Measurements from ENCODE around the gene PLEKHJ1. TPM values are rescaled to one million over a fixed set of nuclear protein-coding genes. Genes with fewer than 3 reads are reported as not detected.
A peak's percentile ranks its signal among the peaks of the same experiment; 100 is the strongest.

Gene PLEKHJ1
- total and polyA plus RNA-seq, 3 donors from 2014 or later, result 111 to 153 (median 126) TPM

DNA sequence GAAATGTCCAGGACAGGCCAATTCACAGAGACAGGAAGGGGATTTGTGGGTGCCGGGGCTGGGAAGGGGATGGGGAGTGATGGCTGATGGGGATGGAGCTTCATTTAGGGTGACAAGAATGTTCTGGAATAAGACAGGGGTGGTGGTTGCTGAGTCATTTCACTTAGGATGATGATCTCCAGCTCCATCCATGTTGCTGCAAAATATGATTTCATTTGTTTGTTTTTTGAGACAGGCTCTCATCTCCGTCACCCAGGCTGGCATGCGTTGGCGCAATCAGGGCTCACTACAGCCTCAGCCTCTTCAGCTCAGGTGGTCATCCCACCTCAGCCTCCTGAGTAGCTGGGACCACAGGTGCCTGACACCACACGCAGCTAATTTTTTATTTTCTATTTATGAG, 23.2 kb upstream of the PLEKHJ1 start:
- 94 to 96% methylated on average over 5 of the region's 5 CpGs for WGBS, 2 donors
- intact Hi-C loops (cut with DNase I; ENCODE audit: low total_unique reads), result no loop called here
- Histone ChIP-seq H3K4me3 (no peak overlapping the region), H3K27me3 (no peaks in the 10 kb centered on the region), H3K27ac (no peak overlapping the region), H3K36me3 (ENCODE audit: low read depth, missing control alignments) (no peaks in the 10 kb centered on the region), H3K9me3 (no peaks in the 10 kb centered on the region), H3K4me1 (no peaks in the 10 kb centered on the region)
- DNase-seq, result no peak
- no peak for TF ChIP-seq POLR2A (IDR thresholded peaks at IDR 0.05)
- TF ChIP-seq, protein P1, sequence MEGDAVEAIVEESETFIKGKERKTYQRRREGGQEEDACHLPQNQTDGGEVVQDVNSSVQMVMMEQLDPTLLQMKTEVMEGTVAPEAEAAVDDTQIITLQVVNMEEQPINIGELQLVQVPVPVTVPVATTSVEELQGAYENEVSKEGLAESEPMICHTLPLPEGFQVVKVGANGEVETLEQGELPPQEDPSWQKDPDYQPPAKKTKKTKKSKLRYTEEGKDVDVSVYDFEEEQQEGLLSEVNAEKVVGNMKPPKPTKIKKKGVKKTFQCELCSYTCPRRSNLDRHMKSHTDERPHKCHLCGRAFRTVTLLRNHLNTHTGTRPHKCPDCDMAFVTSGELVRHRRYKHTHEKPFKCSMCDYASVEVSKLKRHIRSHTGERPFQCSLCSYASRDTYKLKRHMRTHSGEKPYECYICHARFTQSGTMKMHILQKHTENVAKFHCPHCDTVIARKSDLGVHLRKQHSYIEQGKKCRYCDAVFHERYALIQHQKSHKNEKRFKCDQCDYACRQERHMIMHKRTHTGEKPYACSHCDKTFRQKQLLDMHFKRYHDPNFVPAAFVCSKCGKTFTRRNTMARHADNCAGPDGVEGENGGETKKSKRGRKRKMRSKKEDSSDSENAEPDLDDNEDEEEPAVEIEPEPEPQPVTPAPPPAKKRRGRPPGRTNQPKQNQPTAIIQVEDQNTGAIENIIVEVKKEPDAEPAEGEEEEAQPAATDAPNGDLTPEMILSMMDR (IDR thresholded peaks at IDR 0.05), result no peak

GRCh38 chr19:2255982-2256685, 20.0 kb upstream of the PLEKHJ1 start, which contains the start of gene JSRP1:
JSRP1 (minus strand) TSS chr19:2256417; CDS start chr19:2255314, 1,103 bp downstream.
- Histone ChIP-seq H3K36me3 (ENCODE audit: low read depth, missing control alignments) (no peaks in the 10 kb centered on the region), H3K9me3 (no peaks in the 10 kb centered on the region), H3K4me3 (no peak within 1 kb of the TSS), H3K4me1 (peaks cover 17% of the 10 kb centered on the region), H3K27ac (no peak within 1 kb of the TSS), H3K27me3 (no peaks in the 10 kb centered on the region)
- intact Hi-C loops (cut with DNase I; ENCODE audit: low total_unique reads), result no loop called here
- 44 to 60% methylated on average over 14 to 24 of the region's 24 CpGs for WGBS, 2 donors
- no peak for DNase-seq
- TF ChIP-seq POLR2A (IDR thresholded peaks at IDR 0.05), result no peak
- TF ChIP-seq, protein P1 (IDR thresholded peaks at IDR 0.05), result no peak

- DNase-seq, result no peak
- H3K27ac ChIP-seq, result no peak overlapping the region
- WGBS, 2 donors, result 87 to 89% methylated on average over 7 to 16 of the region's 16 CpGs
- intact Hi-C loops (cut with DNase I; ENCODE audit: low total_unique reads), result no loop called here
- H3K9me3 ChIP-seq, result no peaks in the 10 kb centered on the region
- H3K4me1 ChIP-seq, result peaks cover 22% of the 10 kb centered on the region
- no peaks in the 10 kb centered on the region for H3K27me3 ChIP-seq
- TF ChIP-seq, protein P1 (IDR thresholded peaks at IDR 0.05), result no peak
- no peak for TF ChIP-seq POLR2A (IDR thresholded peaks at IDR 0.05)
- H3K36me3 ChIP-seq (ENCODE audit: low read depth, missing control alignments), result no peaks in the 10 kb centered on the region
- H3K4me3 ChIP-seq, result no peak overlapping the region
Measured at GRCh38 chr19:2255112-2255845, 19.1 kb upstream of the PLEKHJ1 start.

DNA sequence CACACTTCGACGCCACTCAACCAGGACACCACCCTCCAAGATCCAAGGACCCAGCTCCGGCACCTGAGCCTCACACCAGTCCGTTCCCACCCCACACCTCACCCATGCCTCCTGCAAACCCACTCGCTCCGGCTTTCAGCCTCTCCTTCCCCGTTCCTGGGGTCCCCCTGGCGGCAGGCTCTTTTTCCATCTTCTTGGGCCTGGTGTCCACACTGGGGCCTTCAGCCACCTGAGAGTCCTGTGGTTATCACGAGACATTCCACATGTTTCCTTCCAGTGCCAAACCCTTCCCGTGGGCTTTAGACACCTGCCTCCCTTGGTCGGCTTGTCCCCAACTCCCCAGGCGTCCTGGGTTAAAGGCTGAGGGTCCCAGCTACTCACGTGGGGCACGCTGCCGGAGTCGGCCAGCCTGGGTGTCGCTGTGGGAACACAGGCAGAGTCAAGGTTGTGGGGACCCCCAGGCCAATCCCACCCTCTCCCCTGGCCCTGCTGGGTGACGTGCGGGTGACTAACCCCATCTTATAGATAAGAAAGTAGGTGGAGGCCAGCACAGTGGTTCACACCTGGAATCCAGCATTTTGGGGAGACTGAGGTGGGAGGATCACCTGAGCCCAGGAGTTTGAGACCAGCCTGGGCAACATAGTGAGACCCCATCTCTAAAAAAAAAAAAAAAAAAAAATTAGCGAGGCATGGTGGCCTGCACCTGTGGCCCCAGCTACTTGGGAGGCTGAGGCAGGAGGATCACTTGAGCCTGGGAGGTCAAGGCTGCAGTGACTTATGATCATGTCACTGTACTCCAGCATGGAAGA, 18.1 kb upstream of the PLEKHJ1 start:
- H3K27ac ChIP-seq, result no peak overlapping the region
- TF ChIP-seq, protein P1 (IDR thresholded peaks at IDR 0.05), result peak in 1 of 3 experiments; percentile 11
- no peak for TF ChIP-seq POLR2A (IDR thresholded peaks at IDR 0.05)
- H3K36me3 ChIP-seq (ENCODE audit: low read depth, missing control alignments), result no peaks in the 10 kb centered on the region
- 42 to 63% methylated on average over 9 to 20 of the region's 20 CpGs for WGBS, 2 donors
- no peaks in the 10 kb centered on the region for H3K9me3 ChIP-seq
- peaks cover 30% of the 10 kb centered on the region for H3K4me1 ChIP-seq
- intact Hi-C loops (cut with DNase I; ENCODE audit: low total_unique reads), result no loop called here
- H3K27me3 ChIP-seq, result no peaks in the 10 kb centered on the region
- DNase-seq, result no peak
- H3K4me3 ChIP-seq, result no peak overlapping the region
